ENCODE results near the gene FAM186B.

GRCh38 chr12:49557187-49557916 lies 48.1 kb downstream of the FAM186B start:
- TF ChIP-seq, protein P1, sequence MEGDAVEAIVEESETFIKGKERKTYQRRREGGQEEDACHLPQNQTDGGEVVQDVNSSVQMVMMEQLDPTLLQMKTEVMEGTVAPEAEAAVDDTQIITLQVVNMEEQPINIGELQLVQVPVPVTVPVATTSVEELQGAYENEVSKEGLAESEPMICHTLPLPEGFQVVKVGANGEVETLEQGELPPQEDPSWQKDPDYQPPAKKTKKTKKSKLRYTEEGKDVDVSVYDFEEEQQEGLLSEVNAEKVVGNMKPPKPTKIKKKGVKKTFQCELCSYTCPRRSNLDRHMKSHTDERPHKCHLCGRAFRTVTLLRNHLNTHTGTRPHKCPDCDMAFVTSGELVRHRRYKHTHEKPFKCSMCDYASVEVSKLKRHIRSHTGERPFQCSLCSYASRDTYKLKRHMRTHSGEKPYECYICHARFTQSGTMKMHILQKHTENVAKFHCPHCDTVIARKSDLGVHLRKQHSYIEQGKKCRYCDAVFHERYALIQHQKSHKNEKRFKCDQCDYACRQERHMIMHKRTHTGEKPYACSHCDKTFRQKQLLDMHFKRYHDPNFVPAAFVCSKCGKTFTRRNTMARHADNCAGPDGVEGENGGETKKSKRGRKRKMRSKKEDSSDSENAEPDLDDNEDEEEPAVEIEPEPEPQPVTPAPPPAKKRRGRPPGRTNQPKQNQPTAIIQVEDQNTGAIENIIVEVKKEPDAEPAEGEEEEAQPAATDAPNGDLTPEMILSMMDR (IDR thresholded peaks at IDR 0.05; ENCODE audit: low read depth, low read length): no peak
- TF ChIP-seq EZH2phosphoT487 (IDR thresholded peaks at IDR 0.05; ENCODE audit: low read depth): no peak
